ENCODE results near the gene MRPL55.
A peak's percentile ranks its signal among the peaks of the same experiment; 100 is the strongest.

DNA sequence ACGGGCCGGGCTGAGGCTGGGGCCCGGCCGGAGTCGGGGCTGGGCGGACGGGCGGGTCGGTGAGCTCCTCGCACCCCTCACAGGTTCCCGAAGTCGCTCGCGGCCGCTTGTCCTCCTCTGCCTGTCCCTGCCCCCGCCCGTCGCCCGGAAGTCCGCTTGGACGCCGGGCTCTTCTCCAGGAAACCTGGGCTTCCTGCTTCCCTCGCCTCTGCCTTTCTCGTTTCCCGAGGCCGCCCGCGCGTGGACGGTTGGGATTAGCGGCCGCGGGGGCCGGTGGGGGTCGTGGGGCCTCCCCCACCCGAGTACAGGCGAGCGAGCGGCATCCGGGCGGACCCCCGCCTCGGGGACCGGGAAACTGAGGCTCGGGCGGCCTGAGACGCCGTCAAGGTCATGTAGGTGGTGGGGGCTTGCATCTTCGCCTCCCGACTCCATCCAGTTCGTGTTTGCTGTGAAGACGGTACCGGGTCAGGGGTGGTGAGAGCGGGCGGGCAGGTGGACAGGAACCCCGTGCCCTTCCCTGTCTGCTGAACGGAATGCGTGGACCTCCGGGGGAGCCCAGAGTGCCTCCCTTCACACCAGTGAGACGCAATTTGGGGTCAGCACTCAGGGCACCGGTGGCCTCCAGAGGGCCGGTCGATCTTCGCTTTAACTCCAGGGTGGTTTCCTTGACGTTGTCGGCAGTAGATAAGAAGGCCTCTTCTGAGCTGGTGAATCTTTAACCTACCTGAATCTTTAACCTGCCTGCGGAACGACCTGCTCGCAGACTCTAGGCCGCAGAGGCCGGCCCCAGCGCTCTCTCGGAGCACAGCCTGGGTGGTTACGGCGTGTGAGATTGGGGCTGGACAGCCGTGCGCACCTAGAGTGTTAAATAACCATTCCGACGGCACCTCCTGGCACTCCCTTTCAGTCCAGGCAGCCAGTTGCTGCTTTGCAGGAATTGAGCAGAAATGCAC, 25.9 kb downstream of the MRPL55 start:
- TF ChIP-seq POLR2AphosphoS5 (IDR thresholded peaks at IDR 0.05; ENCODE audit: low read depth) (peak; percentile 24; the same call in 1 of the 2 replicates), GABPA (IDR thresholded peaks at IDR 0.05; ENCODE audit: low read depth) (no peak), SPI1 (IDR thresholded peaks at IDR 0.05; ENCODE audit: borderline replicate concordance, low read depth) (no peak; the same call in 1 of the 2 replicates)
- TF ChIP-seq, protein P1, sequence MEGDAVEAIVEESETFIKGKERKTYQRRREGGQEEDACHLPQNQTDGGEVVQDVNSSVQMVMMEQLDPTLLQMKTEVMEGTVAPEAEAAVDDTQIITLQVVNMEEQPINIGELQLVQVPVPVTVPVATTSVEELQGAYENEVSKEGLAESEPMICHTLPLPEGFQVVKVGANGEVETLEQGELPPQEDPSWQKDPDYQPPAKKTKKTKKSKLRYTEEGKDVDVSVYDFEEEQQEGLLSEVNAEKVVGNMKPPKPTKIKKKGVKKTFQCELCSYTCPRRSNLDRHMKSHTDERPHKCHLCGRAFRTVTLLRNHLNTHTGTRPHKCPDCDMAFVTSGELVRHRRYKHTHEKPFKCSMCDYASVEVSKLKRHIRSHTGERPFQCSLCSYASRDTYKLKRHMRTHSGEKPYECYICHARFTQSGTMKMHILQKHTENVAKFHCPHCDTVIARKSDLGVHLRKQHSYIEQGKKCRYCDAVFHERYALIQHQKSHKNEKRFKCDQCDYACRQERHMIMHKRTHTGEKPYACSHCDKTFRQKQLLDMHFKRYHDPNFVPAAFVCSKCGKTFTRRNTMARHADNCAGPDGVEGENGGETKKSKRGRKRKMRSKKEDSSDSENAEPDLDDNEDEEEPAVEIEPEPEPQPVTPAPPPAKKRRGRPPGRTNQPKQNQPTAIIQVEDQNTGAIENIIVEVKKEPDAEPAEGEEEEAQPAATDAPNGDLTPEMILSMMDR (IDR thresholded peaks at IDR 0.05; ENCODE audit: insufficient read depth, low read length), result no peak
- TF ChIP-seq, protein P2, sequence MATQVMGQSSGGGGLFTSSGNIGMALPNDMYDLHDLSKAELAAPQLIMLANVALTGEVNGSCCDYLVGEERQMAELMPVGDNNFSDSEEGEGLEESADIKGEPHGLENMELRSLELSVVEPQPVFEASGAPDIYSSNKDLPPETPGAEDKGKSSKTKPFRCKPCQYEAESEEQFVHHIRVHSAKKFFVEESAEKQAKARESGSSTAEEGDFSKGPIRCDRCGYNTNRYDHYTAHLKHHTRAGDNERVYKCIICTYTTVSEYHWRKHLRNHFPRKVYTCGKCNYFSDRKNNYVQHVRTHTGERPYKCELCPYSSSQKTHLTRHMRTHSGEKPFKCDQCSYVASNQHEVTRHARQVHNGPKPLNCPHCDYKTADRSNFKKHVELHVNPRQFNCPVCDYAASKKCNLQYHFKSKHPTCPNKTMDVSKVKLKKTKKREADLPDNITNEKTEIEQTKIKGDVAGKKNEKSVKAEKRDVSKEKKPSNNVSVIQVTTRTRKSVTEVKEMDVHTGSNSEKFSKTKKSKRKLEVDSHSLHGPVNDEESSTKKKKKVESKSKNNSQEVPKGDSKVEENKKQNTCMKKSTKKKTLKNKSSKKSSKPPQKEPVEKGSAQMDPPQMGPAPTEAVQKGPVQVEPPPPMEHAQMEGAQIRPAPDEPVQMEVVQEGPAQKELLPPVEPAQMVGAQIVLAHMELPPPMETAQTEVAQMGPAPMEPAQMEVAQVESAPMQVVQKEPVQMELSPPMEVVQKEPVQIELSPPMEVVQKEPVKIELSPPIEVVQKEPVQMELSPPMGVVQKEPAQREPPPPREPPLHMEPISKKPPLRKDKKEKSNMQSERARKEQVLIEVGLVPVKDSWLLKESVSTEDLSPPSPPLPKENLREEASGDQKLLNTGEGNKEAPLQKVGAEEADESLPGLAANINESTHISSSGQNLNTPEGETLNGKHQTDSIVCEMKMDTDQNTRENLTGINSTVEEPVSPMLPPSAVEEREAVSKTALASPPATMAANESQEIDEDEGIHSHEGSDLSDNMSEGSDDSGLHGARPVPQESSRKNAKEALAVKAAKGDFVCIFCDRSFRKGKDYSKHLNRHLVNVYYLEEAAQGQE (IDR thresholded peaks at IDR 0.05; ENCODE audit: insufficient replicate concordance, low read depth), result no peak
